C4-2B (cell line): ENCODE measurements around the gene IGSF23.

Source experiments
- CTCF ChIP-seq: fragments of 450-650 bp; conservative IDR thresholded peaks from 2 replicates; pipeline ENCODE4 v1.5.1; 2017; ENCODE audit warnings: mild to moderate bottlenecking
- ZFX ChIP-seq: fragments of 450-650 bp; IDR thresholded peaks from 2 replicates; pipeline ENCODE4 v1.6.1; 2017

GRCh38 chr19:44608391-44608821, 5.0 kb upstream of the IGSF23 start:
- no peak for TF ChIP-seq CTCF
- no peak for TF ChIP-seq ZFX
